Body of pancreas (tissue), 4 donors: Measurements from ENCODE around the gene CHAC1.

ENCODE experiments used
- CTCF ChIP-seq, 7 experiments: fragments of 450-650 bp in 4 of 7; fragments of 200-600 bp in 3 of 7; sonication (generic) in 3 of 7; IDR thresholded peaks; one replicate each; pipeline ENCODE4 v1.5.1; 2016 to 2019; ENCODE audit warnings: antibody characterized with exemption in 7 of 7
- POLR2A ChIP-seq, 3 donors: fragments of 450-650 bp; IDR thresholded peaks; one replicate each; pipeline ENCODE4 v1.6.1; 2016; ENCODE audit warnings: antibody characterized with exemption in 3 of 3, mild to moderate bottlenecking in 2 of 3

GRCh38 chr15:40918146-40918798, 35.0 kb upstream of the CHAC1 start:
- TF ChIP-seq CTCF (IDR thresholded peaks at IDR 0.05) (no peak), POLR2A (IDR thresholded peaks at IDR 0.05) (no peak)
